ENCODE measurements around the gene SLC22A17. TPM values are rescaled to one million over a fixed set of nuclear protein-coding genes. Genes with fewer than 3 reads are reported as not detected.
A peak's percentile ranks its signal among the peaks of the same experiment; 100 is the strongest.

The SLC22A17 gene
- total RNA-seq, 1 experiment from 2014 or later = 32.9 TPM

DNA sequence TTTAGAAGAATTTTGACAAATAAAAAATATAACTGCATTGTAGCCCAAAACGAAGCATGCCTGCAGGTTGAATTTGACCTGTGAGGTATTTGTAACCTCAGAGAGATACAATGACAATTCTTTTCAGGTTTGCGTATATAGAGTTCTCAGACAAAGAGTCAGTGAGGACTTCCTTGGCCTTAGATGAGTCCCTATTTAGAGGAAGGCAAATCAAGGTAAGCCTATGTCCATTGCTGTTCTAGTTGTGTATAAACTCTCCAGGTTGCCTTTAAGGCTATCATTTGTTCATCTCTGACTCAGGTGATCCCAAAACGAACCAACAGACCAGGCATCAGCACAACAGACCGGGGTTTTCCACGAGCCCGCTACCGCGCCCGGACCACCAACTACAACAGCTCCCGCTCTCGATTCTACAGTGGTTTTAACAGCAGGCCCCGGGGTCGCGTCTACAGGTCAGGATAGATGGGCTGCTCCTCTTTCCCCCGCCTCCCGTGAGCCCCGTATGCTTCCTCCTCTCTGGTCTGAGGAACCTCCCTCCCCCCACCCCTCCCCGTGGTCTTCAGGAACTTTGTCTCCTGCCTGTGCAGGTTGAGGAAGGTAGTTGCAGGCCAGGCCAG lies 28.7 kb downstream of the SLC22A17 start:
- no peak for DNase-seq
- Histone ChIP-seq H3K27me3 (ENCODE audit: control insufficient read depth, insufficient read depth, low read length) (no peaks in the 10 kb centered on the region), H3K4me3 (ENCODE audit: insufficient read depth, low read depth, low read length) (no peak overlapping the region), H3K36me3 (replicated peaks; ENCODE audit: control insufficient read depth, insufficient read depth, low read length) (peaks cover 22% of the 10 kb centered on the region)

DNA sequence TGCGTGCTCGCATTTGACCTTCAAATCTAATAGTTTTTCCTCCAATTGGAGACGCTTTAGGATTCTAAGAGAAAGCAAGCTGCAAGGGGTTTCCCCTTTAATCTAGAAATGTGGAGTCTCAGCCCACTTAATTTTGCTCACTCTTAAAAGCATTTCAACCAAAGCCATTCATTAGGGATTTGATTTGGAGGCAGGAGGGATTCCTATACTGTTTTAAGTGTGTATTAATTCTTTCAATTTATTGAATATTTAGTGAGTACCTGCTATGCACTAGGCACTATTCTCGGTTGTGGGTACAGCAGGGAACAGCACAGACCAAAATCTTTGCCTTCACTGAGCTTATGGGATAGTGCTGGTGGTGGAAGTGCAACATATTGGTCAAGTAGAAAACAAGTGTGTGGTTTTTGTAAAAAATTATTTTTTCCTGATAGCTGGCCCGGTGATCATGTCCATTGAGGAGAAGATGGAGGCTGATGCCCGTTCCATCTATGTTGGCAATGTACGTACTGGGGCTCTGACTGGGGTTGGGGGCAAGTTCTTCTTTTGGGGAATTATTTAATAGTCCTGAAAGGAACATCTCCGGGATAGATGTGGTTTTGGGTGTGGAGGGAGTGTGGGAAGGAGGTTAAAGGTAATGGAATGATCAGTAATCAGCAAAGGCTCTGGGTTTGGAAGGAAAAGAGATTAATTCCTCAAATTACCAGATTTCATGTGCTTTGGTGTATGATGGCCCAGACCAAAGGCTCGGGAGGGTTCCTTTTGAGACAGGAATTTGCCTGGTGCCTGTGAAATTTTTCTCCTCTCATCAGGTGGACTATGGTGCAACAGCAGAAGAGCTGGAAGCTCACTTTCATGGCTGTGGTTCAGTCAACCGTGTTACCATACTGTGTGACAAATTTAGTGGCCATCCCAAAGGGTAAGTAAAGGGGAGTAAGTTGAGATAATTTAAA lies 29.8 kb downstream of the SLC22A17 start:
- peaks cover 22% of the 10 kb centered on the region for H3K36me3 ChIP-seq (replicated peaks; ENCODE audit: control insufficient read depth, insufficient read depth, low read length)
- no peaks in the 10 kb centered on the region for H3K27me3 ChIP-seq (ENCODE audit: control insufficient read depth, insufficient read depth, low read length)
- DNase-seq = no peak
- peak overlapping the region; percentile 88 for H3K4me3 ChIP-seq (ENCODE audit: insufficient read depth, low read depth, low read length)

DNA sequence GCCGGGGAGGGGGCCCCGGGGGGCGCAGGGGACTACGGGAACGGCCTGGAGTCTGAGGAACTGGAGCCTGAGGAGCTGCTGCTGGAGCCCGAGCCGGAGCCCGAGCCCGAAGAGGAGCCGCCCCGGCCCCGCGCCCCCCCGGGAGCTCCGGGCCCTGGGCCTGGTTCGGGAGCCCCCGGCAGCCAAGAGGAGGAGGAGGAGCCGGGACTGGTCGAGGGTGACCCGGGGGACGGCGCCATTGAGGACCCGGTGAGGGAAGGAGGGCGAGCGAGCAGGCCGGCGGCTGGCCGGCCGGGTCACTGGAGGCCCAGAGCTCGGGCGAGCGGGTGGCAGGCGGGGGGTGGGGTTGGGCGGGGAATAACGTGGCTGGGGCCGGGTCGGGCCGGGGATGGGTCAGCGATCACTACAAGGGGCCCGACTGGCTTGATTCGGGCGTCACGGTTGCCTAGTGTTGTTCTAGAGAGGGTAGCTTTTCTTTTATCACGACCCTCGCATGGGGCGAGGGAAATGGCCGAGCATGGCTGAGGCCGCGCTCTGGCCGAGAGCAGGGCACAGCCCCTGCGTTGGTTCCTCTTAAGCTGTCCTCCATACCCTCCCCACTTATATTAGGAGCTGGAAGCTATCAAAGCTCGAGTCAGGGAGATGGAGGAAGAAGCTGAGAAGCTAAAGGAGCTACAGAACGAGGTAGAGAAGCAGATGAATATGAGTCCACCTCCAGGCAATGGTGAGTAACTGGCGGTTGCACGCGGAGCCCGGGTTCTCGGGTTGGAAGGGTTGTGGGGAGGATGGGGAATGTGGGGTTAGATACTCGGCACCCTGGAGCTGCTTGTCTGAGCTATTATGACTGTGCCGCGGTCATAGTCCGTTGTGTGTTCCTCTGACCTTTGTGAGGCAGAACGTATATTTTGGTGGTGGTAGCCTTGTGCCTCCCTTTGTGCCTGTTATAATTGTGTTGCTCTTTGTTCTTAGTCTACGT lies 30.8 kb downstream of the SLC22A17 start:
- Histone ChIP-seq H3K27me3 (ENCODE audit: control insufficient read depth, insufficient read depth, low read length) (no peaks in the 10 kb centered on the region), H3K4me3 (ENCODE audit: insufficient read depth, low read depth, low read length) (peak overlapping the region; percentile 88), H3K36me3 (replicated peaks; ENCODE audit: control insufficient read depth, insufficient read depth, low read length) (peaks cover 22% of the 10 kb centered on the region)
- DNase-seq = peak; percentile 85

DNA sequence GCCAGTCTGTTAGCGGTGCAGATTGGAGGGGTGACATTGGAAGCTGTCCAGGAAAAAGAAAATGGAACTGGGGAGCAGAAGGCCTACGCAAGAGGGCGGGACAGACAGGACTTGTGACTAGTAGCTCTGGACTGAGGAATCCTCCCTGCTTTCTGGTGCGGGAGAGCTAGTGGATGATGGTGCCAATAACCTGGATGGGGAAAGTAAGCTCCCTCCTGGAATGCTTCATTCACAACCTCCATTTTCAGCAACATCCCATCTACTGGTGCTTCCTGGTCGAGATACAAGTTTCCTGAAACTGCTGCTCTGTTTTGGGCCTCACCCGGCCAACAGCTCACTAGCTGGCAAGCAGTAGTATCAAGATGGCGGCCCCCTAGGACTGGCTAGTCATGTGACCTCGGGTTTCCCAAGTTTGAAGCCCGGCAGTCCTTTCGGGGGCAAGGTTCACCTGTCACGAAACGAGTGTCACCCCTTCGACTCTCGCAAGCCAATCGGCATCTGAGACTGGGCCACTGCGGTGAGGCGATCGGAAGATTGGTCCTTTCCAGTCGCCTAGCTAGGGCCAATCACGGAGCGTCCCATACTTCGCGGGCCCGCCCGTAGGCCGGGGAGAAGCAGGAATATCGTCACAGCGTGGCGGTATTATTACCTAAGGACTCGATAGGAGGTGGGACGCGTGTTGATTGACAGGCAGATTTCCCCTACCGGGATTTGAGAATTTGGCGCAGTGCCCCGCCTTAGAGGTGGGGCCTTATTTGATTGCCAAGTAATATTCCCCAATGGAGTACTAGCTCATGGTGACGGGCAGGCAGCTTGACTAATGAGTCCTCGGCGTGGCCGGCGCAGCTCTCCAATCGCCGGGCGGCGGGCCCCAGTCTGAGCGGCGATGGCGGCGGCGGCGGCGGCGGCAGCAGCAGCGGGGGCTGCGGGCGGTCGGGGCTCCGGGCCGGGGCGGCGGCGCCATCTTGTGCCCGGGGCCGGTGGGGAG lies 31.8 kb downstream of the SLC22A17 start, which contains the start of gene PABPN1:
PABPN1 (plus strand) TSS at position 874 of the 988 bp plus-strand sequence; CDS start at position 887, 13 bp downstream.
- no peaks in the 10 kb centered on the region for H3K27me3 ChIP-seq (ENCODE audit: control insufficient read depth, insufficient read depth, low read length)
- H3K4me3 ChIP-seq (ENCODE audit: insufficient read depth, low read depth, low read length) = peak within 1 kb of the TSS; percentile 88
- peaks cover 22% of the 10 kb centered on the region for H3K36me3 ChIP-seq (replicated peaks; ENCODE audit: control insufficient read depth, insufficient read depth, low read length)
- DNase-seq = peak; percentile 98

DNA sequence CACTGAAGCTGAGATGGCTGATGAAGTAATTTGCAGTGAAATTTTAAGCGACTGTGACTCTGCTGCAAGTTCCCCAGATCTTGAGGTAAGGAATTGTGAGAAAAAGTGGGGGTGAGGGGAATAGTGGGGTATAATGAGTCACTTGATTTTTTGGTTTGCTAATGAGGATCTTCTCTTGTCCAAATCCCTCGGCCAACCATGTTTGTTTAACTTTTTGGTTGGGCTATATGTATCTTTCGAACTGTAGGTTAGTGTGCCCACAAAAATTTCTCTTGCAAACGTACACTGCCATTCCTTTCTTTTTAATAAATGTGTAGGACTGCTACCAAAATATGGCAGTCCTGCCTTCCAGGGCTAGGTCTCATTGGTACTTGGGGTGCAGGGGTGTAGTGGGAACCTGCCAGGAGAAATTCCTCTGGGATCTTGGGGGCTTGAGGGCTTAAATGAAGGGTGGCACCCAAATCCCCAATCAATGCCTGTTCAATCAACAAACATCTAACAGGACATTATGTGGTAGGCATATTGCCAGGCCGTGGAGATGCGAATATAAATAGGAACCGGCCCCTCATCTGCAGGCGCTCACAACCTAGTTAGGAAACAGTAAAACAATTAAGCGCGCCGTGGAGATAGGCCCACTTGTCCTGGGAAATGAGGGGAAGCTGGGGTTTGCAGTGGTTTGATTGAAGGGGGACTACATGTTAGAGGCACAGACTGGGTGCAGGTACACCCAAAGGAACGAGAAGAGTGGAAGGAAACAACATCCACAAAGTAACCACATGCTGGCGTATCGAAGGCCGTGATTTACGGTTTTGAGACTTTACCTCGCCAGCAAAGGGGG lies 32.7 kb downstream of the SLC22A17 start:
- peaks cover 19% of the 10 kb centered on the region for H3K36me3 ChIP-seq (replicated peaks; ENCODE audit: control insufficient read depth, insufficient read depth, low read length)
- no peak for DNase-seq
- peak overlapping the region; percentile 56 for H3K4me3 ChIP-seq (ENCODE audit: insufficient read depth, low read depth, low read length)
- H3K27me3 ChIP-seq (ENCODE audit: control insufficient read depth, insufficient read depth, low read length) = no peaks in the 10 kb centered on the region

DNA sequence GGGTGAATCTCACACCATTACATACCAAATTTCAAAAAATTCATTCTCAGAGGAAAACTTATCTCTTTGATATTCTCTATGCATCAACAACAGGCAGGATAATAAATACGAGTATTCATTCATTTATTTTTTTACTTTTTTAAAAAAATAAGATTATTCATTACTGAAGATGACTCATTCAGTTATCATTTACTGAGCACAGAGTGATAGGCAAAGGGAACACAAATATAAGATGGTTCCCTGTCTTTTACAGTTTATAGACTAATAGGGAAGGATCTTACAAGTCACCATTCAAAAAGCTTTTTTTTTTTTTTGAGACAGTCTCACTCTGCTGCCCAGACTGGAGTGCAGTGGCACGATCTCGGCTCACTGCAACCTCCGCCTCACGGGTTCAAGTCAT lies 36.4 kb downstream of the SLC22A17 start:
- H3K36me3 ChIP-seq (replicated peaks; ENCODE audit: control insufficient read depth, insufficient read depth, low read length) = no peaks in the 10 kb centered on the region; the same call in 1 of the 2 replicates
- no peak overlapping the region for H3K4me3 ChIP-seq (ENCODE audit: insufficient read depth, low read depth, low read length)
- no peak for DNase-seq
- H3K27me3 ChIP-seq (ENCODE audit: control insufficient read depth, insufficient read depth, low read length) = no peaks in the 10 kb centered on the region

DNA sequence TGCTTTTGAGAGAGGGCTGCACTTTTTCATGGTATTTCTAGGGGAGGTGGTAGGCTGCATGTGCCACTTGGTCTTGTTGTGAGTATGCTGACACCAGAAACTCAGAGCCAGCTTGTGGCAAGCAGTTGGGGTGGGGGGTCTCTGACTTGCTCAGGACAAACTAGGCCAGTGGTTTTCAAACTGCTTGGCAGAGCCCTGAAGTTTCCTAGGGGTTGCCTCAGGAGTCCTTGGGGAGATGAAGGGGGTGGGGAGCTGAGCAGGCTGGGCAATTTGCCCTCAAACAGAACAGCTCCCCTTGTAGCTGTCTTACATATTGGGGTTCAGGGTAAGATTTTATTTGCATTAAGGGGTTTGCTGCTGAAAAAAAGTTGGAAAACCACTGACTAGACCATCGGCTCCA lies 42.1 kb downstream of the SLC22A17 start:
- Histone ChIP-seq H3K4me3 (ENCODE audit: insufficient read depth, low read depth, low read length) (no peak overlapping the region), H3K27me3 (ENCODE audit: control insufficient read depth, insufficient read depth, low read length) (no peaks in the 10 kb centered on the region), H3K36me3 (replicated peaks; ENCODE audit: control insufficient read depth, insufficient read depth, low read length) (peaks cover 7% of the 10 kb centered on the region)
- no peak for DNase-seq

DNA sequence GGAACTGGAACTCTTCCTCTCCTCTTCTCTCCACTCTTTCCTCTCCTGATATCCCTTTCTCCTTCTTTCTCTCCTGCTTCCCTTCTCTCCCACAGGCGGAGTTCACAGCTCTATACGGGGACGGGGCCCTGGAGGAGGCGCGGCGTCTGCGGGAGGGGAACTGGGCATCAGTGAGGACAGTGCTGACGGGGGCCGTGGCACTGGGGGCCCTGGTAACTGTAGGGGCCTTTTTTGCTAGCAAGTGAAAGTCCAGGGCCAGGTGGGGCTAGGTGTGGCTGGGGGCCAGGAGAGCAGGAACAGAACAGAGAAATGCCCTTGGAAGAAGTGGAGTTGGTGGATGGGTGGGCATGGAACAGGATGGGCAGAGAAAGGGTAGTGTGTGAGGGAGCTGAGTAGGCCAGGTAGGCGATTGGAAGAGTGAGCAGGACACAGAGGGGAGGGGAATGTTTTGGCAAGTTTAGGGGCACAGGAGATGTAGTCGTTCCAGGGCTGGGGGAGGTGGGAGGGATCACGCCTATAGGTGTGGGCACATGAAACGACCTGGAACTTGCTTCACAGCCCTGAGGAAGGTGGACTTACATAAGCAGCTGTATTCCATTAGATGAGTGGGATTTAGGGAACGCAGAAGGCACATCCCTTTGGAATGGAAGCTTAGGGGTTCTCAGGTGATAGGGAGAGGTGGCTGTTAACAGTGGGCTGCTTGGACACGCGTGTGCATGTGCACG lies 43.8 kb downstream of the SLC22A17 start:
- DNase-seq = no peak
- Histone ChIP-seq H3K27me3 (ENCODE audit: control insufficient read depth, insufficient read depth, low read length) (no peaks in the 10 kb centered on the region), H3K36me3 (replicated peaks; ENCODE audit: control insufficient read depth, insufficient read depth, low read length) (peaks cover 7% of the 10 kb centered on the region), H3K4me3 (ENCODE audit: insufficient read depth, low read depth, low read length) (no peak overlapping the region)

DNA sequence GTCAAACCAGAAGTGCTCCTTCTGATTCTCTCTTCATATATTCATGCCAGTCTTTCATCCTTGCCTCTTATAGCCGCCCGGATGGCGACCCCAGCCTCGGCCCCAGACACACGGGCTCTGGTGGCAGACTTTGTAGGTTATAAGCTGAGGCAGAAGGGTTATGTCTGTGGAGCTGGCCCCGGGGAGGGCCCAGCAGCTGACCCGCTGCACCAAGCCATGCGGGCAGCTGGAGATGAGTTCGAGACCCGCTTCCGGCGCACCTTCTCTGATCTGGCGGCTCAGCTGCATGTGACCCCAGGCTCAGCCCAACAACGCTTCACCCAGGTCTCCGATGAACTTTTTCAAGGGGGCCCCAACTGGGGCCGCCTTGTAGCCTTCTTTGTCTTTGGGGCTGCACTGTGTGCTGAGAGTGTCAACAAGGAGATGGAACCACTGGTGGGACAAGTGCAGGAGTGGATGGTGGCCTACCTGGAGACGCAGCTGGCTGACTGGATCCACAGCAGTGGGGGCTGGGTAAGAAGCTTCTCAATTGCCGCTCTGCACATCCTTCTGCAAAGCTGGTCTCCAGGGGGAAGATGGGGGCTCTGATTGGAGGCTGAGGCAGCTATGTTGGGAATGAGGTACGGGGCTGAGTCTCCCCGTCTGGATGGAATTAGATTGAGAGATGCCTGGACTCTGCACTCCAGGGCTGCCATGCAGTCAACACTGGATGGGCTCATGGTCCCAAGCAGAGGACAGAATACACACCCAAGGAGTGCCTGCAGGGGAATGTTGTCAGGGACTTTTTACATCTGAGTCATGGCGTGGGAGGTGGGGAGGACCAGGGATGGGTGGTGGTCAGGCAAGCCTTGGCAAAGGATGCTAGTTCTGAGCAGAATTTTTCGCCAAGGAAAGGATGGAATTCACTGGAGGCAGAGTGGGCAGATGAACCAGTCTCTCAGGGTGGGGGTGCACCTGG lies 44.7 kb downstream of the SLC22A17 start:
- Histone ChIP-seq H3K36me3 (replicated peaks; ENCODE audit: control insufficient read depth, insufficient read depth, low read length) (peaks cover 7% of the 10 kb centered on the region), H3K27me3 (ENCODE audit: control insufficient read depth, insufficient read depth, low read length) (peaks cover 7% of the 10 kb centered on the region), H3K4me3 (ENCODE audit: insufficient read depth, low read depth, low read length) (no peak overlapping the region)
- DNase-seq = no peak

DNA sequence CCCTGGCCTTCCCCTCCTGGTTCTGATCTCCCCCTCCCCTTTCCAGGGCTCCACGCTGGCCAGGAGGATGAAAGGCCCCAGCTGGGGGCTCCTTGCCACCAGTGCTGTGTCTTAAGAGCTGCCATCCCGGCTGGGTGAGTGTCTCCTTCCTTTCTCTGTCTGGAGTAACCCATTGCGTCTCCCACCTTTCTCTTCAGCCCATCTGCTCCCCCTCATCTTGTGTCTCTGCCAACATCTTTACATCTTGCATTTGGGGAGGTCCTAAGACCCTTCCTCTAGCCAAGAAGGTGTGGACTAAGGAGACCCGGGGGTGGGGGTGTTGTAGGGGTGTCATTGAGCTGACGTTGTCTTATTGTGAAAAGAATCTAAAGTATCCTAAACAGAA lies 45.5 kb downstream of the SLC22A17 start:
- Histone ChIP-seq H3K36me3 (replicated peaks; ENCODE audit: control insufficient read depth, insufficient read depth, low read length) (peaks cover 7% of the 10 kb centered on the region), H3K27me3 (ENCODE audit: control insufficient read depth, insufficient read depth, low read length) (peaks cover 7% of the 10 kb centered on the region), H3K4me3 (ENCODE audit: insufficient read depth, low read depth, low read length) (peak overlapping the region; percentile 89)
- DNase-seq = no peak

DNA sequence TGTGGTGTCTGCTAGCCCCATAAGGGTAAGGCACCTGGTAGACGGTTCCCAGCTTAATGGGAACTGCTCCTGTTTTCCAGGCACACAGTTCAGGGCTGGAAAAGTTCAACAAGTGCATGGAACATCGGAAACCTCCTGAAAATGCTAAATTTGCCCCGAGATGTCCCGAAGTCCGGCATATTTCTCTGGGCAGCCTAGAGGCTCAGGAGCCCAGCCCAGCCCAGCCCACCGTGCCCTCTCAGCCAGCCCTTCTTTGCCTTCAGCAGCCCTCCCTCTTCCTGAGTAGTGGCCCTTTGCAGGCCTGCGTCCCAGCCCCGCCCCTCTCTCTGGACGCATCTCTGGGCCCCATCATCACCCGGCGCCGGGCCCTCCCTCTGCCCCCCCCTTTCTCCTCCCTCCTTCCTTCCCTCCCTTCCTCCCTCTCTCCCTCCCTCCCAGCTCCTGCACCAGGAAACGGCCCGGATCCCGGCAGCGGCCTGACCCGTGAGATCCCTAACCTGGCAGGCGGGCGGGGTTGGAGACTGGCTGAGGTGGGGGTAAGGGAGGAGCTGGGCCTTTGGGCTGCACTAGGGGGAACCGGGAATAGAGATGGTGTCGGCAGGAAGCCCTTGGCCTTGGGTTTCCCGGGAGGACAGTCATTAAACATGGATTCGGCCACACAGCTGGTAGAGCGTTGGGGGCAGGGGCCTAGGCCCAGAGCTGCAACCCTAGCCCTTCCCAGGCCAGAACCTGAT lies 46.1 kb downstream of the SLC22A17 start, which contains the start of gene BCL2L2:
BCL2L2 (plus strand) TSS at position 422 of the 734 bp plus-strand sequence. CDS start 935 bp downstream, outside the sequence.
- DNase-seq = peak; percentile 94
- H3K36me3 ChIP-seq (replicated peaks; ENCODE audit: control insufficient read depth, insufficient read depth, low read length) = peaks cover 7% of the 10 kb centered on the region
- H3K4me3 ChIP-seq (ENCODE audit: insufficient read depth, low read depth, low read length) = peak within 1 kb of the TSS; percentile 89
- H3K27me3 ChIP-seq (ENCODE audit: control insufficient read depth, insufficient read depth, low read length) = peaks cover 7% of the 10 kb centered on the region
